Left renal pelvis (tissue), 4 donors: ENCODE results near the gene SFRP5. TPM values are rescaled to one million over a fixed set of nuclear protein-coding genes. Genes with fewer than 3 reads are reported as not detected.

ENCODE experiments used
- DNase-seq, 4 donors: peaks; one replicate each; pipeline ENCODE4 v3.0.0-alpha.2; 2013; ENCODE audit warnings: low read depth in 4 of 4, low spot score in 3 of 4
- polyA plus RNA-seq, 4 donors: library from polyadenylated mRNA; unstranded; fragments of 120-200 nt; gene quantifications; one replicate each; pipeline ENCODE4 v1.2.1, GENCODE V29; 2013; ENCODE audit not compliant: insufficient read length in 4 of 4

Gene SFRP5
- polyA plus RNA-seq, 4 donors, result 0.11 to 0.68 (median 0.19) TPM

DNA sequence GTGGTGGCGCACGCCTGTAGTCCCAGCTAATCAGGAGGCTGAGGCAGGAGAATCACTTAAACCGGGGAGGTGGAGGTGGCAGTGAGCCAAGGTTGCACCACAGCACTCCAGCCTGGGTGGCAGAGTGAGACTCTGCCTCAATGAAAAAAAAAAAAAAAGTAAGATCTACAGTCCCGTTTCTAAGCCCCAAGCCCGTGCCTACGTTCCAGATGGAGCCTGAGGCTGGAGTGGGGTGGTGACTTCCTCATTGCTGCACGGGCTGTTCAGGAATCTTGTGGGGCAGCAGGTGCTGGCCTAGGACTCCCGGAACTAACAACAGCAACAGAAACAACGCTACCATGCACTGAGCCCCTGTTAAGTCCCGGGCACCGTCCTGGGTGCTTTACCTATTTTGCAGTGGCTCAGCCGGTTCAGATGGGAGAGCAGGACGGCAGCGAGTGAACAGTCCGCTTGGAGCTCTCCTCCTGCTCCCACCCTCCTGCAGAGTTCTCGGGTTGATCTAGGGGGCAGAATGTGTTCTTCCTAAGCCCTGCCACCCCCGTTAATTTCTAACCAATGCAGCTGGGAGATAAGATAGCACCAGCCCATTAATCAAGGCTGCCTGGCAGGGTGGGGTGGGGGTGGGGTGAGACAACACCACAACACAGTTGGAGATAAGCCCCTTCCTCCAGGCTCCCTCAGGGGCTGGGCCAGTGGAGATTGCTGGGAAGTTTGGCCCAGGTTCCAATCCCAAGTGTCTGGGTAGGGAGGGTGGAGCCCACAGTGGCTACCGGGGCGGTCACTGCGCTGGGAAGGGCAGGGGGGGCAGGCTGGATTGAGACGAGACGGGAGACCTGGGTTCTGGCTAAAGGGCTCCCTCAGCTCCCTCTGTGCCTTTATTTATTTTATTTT is 17.0 kb upstream of the SFRP5 start:
- DNase-seq, result no peak

DNA sequence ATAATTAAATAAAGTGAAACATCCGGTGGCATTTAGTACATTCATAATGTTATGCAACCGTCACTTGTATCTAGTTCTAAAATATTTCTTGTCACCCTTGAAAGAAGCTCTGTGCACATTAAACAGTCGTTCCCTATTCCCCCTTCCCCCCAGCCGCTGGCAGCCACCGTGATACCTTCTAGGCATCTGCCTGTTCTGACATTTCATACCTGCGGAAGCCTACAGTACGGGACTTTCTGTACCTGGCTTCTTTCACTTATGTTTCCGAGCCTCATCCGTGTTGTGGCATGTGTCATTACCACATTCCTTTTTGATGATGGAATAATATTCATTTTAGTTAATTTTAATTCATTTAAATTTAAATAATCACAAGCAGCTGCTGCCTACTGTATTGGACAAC is 13.9 kb upstream of the SFRP5 start:
- no peak for DNase-seq

DNA sequence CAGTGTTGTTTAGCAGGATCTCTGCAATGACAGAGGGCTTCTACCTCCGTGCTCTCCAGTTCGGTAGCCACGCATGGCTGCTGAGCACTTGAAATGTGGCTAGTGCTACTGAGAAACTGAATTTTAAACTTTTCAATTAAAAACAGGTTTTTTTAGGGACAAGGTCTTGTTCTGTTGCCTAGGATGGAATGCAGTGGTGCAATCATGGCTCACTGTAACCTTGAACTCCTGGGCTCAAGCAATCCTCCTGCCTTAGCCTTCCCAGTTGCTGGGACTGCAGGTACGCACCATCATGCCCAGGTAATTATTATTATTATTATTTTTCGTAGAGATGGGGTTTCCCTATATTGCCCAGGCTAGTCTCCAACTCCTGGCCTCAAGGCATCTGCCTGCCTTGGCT is 13.4 kb upstream of the SFRP5 start:
- DNase-seq, result no peak

DNA sequence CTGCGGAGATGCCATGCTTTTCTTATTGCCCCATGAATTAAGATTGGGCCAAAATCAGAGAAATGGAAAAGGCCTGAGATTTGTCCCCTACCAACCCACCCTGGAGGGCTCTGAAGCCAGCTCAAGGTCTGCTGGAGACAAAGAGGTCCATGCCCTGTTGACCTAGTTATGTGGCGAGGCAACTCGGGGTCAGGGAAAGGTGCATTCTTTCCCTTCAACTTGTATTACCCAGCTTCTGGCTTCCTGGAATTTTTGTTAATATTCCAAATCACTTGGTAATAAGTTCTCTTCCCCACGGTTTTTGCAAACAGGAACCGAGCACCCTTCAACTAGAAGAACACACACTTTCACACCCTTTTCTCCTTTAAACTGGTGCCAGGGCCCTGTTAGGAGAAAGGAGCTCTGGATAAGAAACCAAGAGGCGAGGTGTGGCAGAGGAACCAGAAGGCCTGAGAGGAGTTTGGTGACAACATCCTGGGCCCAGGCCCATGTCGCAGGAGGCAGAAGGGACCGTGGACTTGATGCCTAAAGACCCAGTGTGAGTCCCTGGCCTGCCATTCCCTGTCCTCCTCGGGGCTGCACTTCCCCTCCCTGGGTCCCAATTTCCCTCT is 12.5 kb upstream of the SFRP5 start:
- DNase-seq, result no peak

DNA sequence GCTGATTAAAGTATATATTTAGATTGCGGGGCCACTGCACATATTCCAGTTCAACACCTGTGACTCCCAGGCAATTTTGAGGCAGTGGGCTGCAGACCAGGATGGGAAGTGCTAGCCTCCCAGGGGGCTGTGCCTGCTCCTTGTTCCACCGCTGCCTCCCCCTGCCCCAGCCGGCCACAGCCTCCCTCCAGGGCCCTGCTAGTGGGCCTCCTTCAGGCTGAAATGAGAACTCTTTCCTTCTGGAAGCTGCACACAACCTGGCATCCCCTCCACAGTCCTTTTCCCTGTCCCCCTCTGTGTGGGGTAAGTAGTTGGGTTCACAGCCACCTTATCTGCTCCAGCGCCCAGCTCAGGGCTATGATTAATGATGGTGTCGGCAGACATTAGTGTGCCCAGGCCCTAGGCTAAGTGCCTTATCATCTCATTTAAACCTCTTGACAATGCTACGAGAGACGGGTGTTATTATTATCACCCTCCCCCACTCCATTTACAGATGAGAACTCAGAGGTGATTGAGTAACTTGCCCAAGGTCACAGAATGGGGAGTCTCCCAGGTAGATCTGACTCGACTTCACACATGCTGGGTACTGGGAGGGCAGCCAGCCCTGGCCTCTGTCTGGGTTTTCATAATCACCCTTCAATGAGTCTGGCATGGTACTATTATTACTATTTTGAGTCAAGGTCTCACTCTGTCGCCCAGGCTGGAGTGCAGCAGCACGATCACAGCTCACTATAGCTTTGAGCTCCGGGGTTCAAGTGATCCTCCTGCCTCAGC is 10.8 kb upstream of the SFRP5 start:
- DNase-seq, result no peak

DNA sequence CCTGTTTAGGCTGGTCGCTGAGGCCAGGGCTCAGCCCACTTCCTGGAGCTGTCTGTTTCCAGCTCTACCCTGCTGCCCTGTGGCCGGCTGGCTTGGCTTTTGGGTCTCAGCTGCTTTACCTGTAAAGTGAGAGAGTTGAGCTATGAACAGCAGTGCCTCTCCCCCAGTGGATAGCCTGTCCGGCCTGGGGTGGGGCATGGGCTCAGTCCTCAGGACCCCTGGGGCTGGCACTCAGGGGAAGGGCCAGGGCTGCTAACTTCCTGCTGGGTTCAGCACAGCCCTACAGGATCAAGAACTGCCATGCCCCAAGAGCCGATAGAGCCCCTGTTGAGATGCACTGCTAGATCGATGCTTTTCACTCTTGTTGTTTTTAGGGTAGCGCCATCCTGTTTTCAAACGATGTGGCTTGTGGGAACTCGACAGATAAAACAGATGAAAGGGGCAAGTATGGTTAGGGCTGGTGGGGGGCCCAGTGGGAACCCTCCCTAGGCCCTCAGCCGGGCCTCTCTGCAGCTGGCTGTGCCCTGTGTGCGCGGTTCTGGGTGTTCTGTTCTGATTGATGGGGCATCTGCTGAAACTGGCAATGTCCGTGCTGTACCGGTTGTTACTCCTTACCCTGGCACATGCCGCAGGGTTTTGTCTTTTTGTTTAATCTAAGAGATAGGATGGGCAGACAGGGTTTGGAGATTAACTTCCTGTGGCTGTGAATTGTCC is 10.0 kb upstream of the SFRP5 start:
- no peak for DNase-seq

DNA sequence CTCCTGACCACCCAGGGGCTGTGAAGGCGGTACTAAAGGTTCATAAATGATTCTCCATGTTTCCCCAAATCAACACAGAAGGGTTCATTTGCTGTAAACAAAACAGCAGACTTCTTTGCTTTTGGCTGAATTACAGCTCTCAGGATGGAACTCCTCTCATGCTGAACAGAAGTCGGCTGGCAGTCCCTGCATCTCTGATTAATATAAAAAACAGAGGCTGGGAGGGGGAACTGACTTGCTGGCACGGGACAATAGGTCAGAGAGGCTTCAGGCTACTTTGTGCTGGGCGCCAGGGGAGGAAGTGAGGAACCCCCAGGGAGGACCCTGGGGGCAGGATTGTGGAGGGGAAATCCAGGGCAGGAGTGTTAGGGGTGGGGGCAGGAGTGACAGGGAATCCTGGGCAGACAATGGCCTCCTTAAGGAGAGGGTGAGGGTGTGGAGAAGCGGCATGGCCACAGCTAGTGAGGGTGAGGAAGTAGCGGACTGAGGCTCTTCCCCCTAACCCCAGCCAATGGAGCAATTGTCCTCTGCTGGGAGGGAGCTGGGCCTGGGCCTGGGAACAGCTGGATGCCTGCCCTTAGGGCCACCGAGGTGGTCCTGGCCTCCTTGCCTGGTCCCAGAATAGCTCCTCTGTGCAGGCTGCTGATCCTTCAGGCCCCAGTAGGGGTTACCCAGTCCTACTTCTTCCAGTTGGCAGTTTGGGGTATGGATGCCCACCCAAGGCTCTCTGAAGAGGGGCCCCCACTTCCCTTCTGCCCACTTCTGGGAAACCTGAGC is 9.2 kb upstream of the SFRP5 start:
- no peak for DNase-seq

DNA sequence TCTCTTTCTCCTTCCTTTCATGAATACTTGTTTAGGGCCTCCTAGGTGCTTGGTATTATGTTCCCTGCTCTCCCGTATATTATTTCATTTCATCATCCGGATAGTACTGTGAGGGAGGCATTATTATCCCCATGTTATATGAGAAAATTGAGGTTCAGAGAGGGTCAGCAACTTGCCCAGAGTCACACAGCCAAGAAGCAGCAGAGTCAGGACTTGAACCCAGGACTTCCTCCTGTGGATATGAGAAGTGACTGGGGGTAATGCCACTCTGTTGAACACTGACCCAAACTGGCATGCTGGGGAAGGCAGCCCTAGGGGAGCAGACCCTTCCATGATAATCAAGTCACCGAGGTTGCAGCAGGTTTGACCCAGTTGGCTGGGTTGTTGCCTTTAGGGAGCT is 8.2 kb upstream of the SFRP5 start:
- no peak for DNase-seq

DNA sequence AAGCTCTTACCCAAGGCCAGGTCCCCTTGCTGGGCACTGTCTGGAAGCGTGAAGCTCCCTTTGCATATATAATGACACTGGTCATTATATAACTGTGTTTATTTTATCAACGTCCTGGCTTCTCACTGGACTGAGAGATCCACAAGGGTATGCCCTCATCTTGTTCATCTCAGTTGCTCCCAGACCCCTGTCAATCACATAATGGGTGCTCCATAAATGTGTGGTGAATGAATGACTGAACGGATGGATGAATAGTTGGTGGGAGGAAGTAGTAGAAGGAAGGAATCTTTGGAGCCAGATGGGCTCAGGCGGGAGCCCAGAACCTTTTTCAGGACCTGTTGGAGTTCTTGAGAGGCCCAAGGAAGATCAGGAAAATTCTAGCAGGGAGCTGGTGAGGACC is 7.7 kb upstream of the SFRP5 start:
- DNase-seq, result no peak

DNA sequence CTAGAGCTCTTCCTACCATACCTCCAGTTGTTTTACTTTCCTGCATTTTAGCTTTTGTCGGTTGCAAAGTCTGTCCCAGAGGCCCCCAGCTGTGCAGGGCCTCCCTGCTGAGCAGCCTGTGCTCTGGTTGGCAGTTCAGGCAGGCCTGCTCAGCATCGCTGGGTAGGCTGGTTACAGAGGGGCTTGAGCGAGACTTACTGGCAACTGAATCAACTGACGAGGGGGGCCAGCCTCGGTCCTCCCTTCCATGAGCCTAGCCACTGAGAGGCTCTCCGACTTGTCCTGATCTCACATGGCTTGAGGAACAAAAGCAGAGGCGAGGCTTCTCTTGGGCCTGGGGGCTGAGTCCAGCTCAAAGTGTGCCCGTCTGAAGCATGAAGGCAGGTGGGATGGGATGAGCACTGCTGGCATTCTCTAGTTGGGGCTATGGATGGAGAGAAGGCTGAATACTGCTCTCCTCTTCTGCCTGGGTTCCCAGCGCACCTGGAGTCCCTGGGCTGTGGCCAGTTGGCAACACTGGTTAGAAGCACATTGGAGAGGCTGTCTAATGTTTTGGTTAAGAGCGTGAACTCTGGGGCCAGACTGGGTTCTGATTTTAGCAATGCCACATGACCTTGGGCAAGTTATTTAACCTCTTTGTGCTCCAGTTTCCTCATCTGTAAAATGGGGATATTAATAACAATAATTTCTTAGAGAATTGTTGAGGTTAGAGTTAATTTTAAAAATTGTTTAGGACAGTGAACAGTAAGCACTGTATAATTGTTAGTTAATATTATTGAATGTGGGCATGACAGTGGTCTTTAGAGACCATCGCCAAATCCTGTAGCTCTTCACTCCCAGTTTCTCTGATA is 6.9 kb upstream of the SFRP5 start:
- no peak for DNase-seq

DNA sequence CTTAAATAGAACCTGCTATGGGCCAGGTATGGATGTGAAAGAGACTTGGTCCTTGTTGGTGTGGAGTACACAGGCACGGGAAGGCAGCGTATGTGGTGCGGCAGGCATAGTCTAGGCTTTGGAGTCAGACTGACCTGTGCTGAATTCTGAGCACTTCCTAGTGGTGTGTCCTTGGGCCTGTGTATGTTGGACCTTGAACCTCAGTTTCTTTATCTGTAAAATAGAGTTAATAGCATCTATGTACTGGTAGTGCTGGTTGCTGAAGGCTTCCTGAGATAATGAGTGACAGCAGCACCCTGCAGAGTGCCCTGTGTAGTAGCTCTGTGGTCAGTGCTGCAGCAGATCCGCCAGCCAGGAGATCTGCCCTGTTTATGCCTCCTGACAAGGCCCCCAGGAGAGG is 5.3 kb upstream of the SFRP5 start:
- DNase-seq, result no peak

DNA sequence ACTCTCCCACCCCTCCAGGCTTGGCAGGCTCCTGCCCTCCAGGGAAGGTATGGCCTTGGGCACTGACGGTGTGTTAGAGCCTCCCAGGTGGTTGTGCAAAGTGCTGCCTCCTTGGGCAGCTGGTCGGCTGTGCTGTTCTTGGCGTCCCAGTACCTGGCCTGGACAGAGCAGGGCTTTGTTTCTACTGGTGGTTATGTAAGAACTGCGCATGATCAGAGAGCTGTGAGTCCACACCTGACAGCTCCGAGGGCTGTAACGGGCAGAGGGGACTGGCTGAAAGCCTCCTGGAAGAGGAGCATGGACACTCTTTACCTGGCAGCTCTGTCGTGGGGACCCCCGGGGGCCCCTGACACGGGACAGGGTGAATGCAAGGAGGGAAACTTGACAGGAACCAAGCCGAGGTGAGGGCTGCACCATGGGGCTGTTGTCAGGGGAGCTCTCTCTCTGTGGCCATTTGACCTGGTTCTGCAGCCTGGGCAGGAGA is 3.1 kb upstream of the SFRP5 start:
- DNase-seq, result no peak

DNA sequence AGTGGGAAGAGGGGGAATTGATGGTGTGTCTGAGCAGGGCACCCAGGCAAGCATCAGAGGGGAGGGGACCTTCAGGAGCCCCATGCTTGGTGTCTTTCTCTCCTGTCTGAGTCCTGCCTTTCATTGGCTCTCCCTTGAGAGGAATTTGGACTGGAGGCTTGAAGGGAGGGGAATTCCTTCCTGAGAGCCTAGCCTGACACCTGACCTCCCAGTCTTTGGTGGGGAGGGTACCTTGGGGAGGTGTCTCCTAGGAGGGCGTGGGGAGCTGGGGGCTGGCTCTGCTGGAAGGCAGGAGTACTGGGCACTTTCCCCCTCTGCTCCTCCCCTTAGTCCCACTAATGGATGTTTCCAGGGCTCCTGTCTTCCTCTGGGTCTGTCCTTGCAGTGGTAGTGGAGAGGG is 1.3 kb upstream of the SFRP5 start:
- no peak for DNase-seq

DNA sequence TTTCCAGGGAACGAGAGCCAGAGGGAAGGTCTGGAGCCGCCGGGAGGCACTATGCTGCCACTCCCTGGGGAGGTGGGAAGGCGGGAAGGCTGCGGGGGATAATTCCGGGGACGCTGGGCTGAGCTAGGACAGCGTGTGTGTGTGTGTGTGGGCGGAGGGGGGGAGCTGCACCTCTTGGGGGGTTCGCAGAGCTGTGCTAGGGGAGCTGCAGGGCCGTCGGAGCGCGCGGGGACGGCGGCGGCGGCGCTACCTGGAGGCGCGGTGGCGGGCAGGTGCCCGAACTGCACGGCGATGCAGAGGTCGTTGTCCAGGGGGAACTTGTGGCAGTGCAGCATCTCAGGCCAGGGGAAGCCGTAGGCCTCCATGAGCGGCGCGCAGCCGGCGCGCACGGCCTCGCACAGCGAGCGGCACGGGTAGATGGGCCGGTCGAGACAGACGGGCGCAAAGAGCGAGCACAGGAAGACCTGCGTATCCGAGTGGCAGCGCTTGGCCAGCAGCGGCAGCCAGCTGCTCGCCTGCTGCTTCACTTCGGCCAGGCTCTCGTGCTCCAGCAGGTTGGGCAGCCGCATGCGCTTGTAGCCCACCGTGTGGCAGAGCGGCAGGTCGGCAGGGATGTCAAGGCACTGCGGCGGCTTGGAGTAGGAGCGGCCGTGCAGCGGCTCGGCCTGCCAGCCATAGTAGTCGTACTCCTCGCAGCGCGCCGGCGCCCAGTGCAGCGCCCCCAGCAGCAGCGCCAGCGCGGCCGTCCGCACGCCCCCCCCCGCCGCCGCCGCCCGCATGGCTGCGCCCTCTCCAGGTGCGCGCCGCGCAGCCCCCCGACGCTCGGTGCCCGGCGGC is 526 bp downstream of the SFRP5 start:
- no peak for DNase-seq

DNA sequence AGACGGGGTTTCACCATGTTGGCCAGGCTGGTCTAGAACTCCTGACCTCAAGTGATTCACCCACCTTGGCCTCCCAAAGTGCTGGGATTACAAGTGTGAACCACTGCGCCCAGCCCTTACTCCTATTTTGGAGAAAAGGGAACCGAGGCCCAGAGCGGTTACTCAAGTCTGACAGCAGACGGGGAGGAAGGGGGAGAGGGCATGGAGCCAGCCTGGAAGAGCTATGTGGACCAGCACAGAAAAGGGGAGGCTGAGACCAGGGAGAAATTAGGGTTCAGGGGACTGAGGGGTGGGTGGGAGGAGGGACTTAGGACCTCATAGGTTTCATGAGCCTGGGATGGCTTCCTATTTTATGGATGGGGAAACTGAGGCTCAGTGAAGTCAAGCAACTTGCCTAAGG is 1.5 kb downstream of the SFRP5 start:
- DNase-seq, result no peak

DNA sequence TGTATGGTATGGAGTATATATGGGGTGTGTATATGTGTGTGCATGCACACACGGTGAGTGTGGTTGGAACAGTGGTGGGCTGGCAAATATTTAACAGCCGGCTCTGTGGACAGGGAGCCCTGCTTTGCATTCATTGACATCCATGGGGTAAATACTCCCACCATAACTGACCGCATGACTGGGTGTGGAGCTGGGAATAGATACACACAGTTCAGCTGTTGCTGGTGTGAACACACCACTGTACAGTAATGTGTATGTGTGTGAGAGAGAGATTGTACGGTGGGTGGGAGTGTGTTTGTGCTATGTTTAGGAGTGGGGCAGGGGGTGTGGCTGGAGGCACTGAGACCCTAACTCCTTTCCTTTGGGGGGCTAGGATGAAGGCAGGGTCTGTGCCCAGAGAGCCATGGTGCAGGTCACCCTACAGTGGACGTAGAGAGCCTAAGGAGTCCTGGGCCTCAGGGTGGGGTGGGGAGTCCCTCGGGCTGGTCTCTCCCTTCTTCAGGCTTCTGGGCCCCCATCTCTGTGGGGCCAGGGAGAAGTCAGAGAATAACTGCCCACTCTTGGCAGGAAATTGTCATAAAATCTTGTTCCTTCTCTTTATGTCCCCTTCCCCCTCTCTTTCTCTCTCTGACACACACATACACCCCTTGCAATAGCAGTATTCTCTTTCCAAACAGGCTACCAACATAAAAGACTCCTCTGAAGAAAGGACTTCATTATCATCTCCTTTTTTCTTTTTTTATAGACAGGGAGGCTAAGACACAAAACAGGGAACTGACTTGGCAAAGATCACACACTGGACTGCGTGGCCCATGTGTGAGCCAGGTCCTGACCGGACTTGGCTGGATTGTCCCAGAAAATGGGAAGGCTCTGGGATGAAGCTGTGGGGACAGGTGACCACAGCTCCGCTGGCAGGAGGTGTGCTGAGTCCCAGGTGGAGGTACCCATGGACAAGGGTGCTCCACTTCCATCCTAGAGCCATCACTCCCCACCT is 3.2 kb downstream of the SFRP5 start:
- no peak for DNase-seq
